SK-N-SH treated with all-trans-retinoic acid at 6 μM for 48 hours (cell line): ENCODE data around the gene NHP2.

Source experiments
- ARNTL ChIP-seq: fragments of 450-650 bp; formaldehyde crosslinking; IDR thresholded peaks from 2 replicates; pipeline ENCODE4 v1.5.0; 2020; ENCODE audit warnings: low read depth, mild to moderate bottlenecking, moderate library complexity, borderline replicate concordance
- CSRNP3 ChIP-seq: fragments of 250-450 bp; sonication (Bioruptor Pico); IDR thresholded peaks from 2 replicates; pipeline ENCODE4 v1.5.1; 2021; ENCODE audit warnings: mild to moderate bottlenecking, moderate library complexity
- SNAI2 ChIP-seq: fragments of 250-450 bp; sonication (Bioruptor Pico); IDR thresholded peaks from 2 replicates; pipeline ENCODE4 v1.5.0; 2020; ENCODE audit warnings: mild to moderate bottlenecking, moderate library complexity
- TOX ChIP-seq: fragments of 250-450 bp; sonication (Bioruptor Pico); IDR thresholded peaks from 2 replicates; pipeline ENCODE4 v1.8.0; 2021; ENCODE audit warnings: mild to moderate bottlenecking, moderate library complexity, borderline replicate concordance
- ZNF70 ChIP-seq: fragments of 450-650 bp; formaldehyde crosslinking; IDR thresholded peaks from 2 replicates; pipeline ENCODE4 v1.5.0; 2020; ENCODE audit warnings: mild to moderate bottlenecking, moderate library complexity

GRCh38 chr5:178192244-178192643 lies 38.6 kb upstream of the NHP2 start:
- TF ChIP-seq TOX (no peak), ARNTL (CRISPR knock-in tag) (no peak), ZNF70 (CRISPR knock-in tag) (no peak), SNAI2 (CRISPR knock-in tag) (no peak), CSRNP3 (CRISPR knock-in tag) (no peak)
